Measurements from ENCODE around the gene TSHZ3. TPM values are rescaled to one million over a fixed set of nuclear protein-coding genes. Genes with fewer than 3 reads are reported as not detected.

The TSHZ3 gene
- polyA plus RNA-seq, 1 experiment: 5.1 TPM

- H3K36me3 ChIP-seq (ENCODE audit: control insufficient read depth, insufficient read depth, low read length): peaks cover 1% of the 10 kb centered on the region
- TF ChIP-seq, protein P1, sequence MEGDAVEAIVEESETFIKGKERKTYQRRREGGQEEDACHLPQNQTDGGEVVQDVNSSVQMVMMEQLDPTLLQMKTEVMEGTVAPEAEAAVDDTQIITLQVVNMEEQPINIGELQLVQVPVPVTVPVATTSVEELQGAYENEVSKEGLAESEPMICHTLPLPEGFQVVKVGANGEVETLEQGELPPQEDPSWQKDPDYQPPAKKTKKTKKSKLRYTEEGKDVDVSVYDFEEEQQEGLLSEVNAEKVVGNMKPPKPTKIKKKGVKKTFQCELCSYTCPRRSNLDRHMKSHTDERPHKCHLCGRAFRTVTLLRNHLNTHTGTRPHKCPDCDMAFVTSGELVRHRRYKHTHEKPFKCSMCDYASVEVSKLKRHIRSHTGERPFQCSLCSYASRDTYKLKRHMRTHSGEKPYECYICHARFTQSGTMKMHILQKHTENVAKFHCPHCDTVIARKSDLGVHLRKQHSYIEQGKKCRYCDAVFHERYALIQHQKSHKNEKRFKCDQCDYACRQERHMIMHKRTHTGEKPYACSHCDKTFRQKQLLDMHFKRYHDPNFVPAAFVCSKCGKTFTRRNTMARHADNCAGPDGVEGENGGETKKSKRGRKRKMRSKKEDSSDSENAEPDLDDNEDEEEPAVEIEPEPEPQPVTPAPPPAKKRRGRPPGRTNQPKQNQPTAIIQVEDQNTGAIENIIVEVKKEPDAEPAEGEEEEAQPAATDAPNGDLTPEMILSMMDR (IDR thresholded peaks at IDR 0.05; ENCODE audit: insufficient read depth, low read depth, low read length): no peak
- no peak for DNase-seq (ENCODE audit: low read depth)
- peaks cover 3% of the 10 kb centered on the region; the same call in 1 of the 2 replicates for H3K27me3 ChIP-seq (ENCODE audit: control insufficient read depth, insufficient read depth, low read length)
- ChIA-PET CTCF (interaction anchor here (0.6 kb wide), 1 partner anchor 138 kb away, joined by 3 read pairs; no protein-coding TSS in a partner anchor), POLR2A (no interaction called here)
- no peak overlapping the region for H3K4me3 ChIP-seq (ENCODE audit: low read depth, low read length)
These were observed 21.0 kb upstream of the TSHZ3 start for GRCh38 chr19:31370216-31370615.

GRCh38 chr19:31364963-31365362 is 15.7 kb upstream of the TSHZ3 start:
- no peak for DNase-seq (ENCODE audit: low read depth)
- ChIA-PET CTCF (interaction anchor here (0.7 kb wide), 2 partner anchors 9 to 123 kb away, joined by 3 read pairs; no protein-coding TSS in a partner anchor), POLR2A (interaction anchor here (0.6 kb wide), 1 partner anchor 126 kb away, joined by 3 read pairs; no protein-coding TSS in a partner anchor)
- Histone ChIP-seq H3K36me3 (ENCODE audit: control insufficient read depth, insufficient read depth, low read length) (peaks cover 1% of the 10 kb centered on the region; the same call in 1 of the 2 replicates), H3K27me3 (ENCODE audit: control insufficient read depth, insufficient read depth, low read length) (no peaks in the 10 kb centered on the region), H3K4me3 (ENCODE audit: low read depth, low read length) (no peak overlapping the region)
- TF ChIP-seq, protein P1 (IDR thresholded peaks at IDR 0.05; ENCODE audit: insufficient read depth, low read depth, low read length): no peak

DNA sequence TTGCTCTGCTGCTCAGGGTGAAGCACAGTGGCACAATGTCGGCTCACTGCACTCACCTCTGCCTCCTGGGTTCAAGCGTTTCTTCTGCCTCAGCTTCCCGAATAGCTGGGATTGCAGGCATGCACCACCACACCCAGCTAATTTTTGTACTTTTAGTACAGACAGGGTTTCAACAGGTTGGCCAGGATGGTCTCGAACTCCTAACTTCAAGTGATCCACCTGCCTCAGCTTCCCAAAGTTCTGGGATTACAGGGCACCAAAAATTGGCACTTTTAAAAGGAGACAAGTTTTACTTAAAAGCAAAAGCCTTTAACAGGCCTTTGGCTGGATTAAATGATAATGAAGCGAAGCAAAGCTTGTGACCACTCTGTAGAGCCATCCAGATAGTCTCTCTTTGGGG is 12.5 kb upstream of the TSHZ3 start:
- ChIA-PET POLR2A (no interaction called here), CTCF (interaction anchor here (0.6 kb wide), 1 partner anchor 73 kb away, joined by 3 read pairs; no protein-coding TSS in a partner anchor)
- no peak for DNase-seq (ENCODE audit: low read depth)
- Histone ChIP-seq H3K36me3 (ENCODE audit: control insufficient read depth, insufficient read depth, low read length) (no peaks in the 10 kb centered on the region; the same call in 1 of the 2 replicates), H3K27me3 (ENCODE audit: control insufficient read depth, insufficient read depth, low read length) (no peaks in the 10 kb centered on the region), H3K4me3 (ENCODE audit: low read depth, low read length) (no peak overlapping the region)
- TF ChIP-seq, protein P1 (IDR thresholded peaks at IDR 0.05; ENCODE audit: insufficient read depth, low read depth, low read length): no peak

DNA sequence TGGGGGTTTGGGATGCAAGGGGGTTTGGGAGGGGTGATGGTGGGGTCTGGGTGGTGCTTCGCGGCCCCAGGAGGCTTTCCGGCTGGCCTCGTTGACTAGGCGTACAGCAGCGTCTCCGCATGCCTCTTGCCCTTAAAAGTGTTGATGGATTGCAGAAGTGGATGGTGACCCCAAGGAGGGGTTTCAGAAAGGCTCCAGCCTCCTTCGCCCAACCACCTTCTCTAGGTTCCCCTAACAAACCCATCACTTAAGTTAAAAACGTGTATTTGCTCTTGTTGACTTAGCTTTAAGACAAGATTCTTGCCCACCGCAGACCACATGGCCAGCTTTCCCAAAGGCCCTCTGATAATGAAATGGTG is 8.1 kb upstream of the TSHZ3 start:
- Histone ChIP-seq H3K36me3 (ENCODE audit: control insufficient read depth, insufficient read depth, low read length) (no peaks in the 10 kb centered on the region; the same call in 1 of the 2 replicates), H3K27me3 (ENCODE audit: control insufficient read depth, insufficient read depth, low read length) (no peaks in the 10 kb centered on the region; the same call in 1 of the 2 replicates), H3K4me3 (ENCODE audit: low read depth, low read length) (no peak overlapping the region)
- DNase-seq (ENCODE audit: low read depth): no peak
- TF ChIP-seq, protein P1 (IDR thresholded peaks at IDR 0.05; ENCODE audit: insufficient read depth, low read depth, low read length): no peak
- POLR2A ChIA-PET: interaction anchor here (0.6 kb wide), 1 partner anchor 198 kb away, joined by 3 read pairs; no protein-coding TSS in a partner anchor
- CTCF ChIA-PET: interaction anchor here (0.8 kb wide), 1 partner anchor 303 kb away, joined by 3 read pairs; no protein-coding TSS in a partner anchor

- TF ChIP-seq, protein P1 (IDR thresholded peaks at IDR 0.05; ENCODE audit: insufficient read depth, low read depth, low read length): no peak
- no peak for DNase-seq (ENCODE audit: low read depth)
- POLR2A ChIA-PET: no interaction called here
- Histone ChIP-seq H3K4me3 (ENCODE audit: low read depth, low read length) (no peak overlapping the region), H3K27me3 (ENCODE audit: control insufficient read depth, insufficient read depth, low read length) (no peaks in the 10 kb centered on the region; the same call in 1 of the 2 replicates), H3K36me3 (ENCODE audit: control insufficient read depth, insufficient read depth, low read length) (no peaks in the 10 kb centered on the region; the same call in 1 of the 2 replicates)
- CTCF ChIA-PET: interaction anchor here (0.8 kb wide), 1 partner anchor 302 kb away, joined by 3 read pairs; no protein-coding TSS in a partner anchor
These were observed 7.5 kb upstream of the TSHZ3 start for GRCh38 chr19:31356587-31357314.

Measured in BJ (cell line).